IMR-90 (cell line): ENCODE data around the gene NOS3. TPM values are rescaled to one million over a fixed set of nuclear protein-coding genes. Genes with fewer than 3 reads are reported as not detected.

Experiments used
- ATAC-seq: fragments of 200-7000 bp; cut with Tn5 transposase; 2 replicates; pipeline ENCODE4 v1.9.1; 2020; ENCODE audit warnings: low read depth, mild to moderate bottlenecking, moderate library complexity
- BruUV-seq: library from RNA; stranded (reverse); fragments of 400-500 nt; replicated peaks from 2 replicates; lab custom pipeline; 2021; lab: Mats Ljungman, UMichigan
- CTCF ChIA-PET: fragments of 300-600 bp; formaldehyde crosslinking; extraction: SDS; loops from one replicate; lab custom pipeline; 2021; ENCODE audit warnings: antibody characterized with exemption; lab: Yijun Ruan, JAX
- POLR2A ChIA-PET: fragments of 300-600 bp; sonication (Branson Sonifier 250); formaldehyde crosslinking; loops from one replicate; lab custom pipeline; 2022; ENCODE audit warnings: antibody characterized with exemption; ENCODE audit not compliant: unreplicated experiment; lab: Charles Lee
- DNase-seq: peaks from one replicate; pipeline ENCODE4 v3.0.0; 2013
- H2AFZ ChIP-seq: replicated peaks from 2 replicates; pipeline ENCODE3; 2013; ENCODE audit warnings: low read length, mild to moderate bottlenecking; ENCODE audit not compliant: poor library complexity
- H2AK5ac ChIP-seq: 2 replicates; pipeline ENCODE4 v1.6.1; 2013; ENCODE audit warnings: low read depth, low read length, inconsistent platforms
- H2AK9ac ChIP-seq: replicated peaks from 2 replicates; pipeline ENCODE3; 2013; ENCODE audit warnings: mild to moderate bottlenecking, low read depth, low read length, moderate library complexity; ENCODE audit not compliant: poor library complexity
- H2BK120ac ChIP-seq: 2 replicates; pipeline ENCODE4 v1.6.1; 2013; ENCODE audit warnings: low read depth, low read length, inconsistent platforms
- H2BK15ac ChIP-seq: 3 replicates; pipeline ENCODE4 v1.6.1; 2013; ENCODE audit warnings: low read depth, low read length, inconsistent platforms
- H2BK20ac ChIP-seq: 2 replicates; pipeline ENCODE4 v1.6.1; 2013; ENCODE audit warnings: low read depth, mild to moderate bottlenecking, inconsistent platforms, low read length, moderate library complexity
- H2BK5ac ChIP-seq: 2 replicates; pipeline ENCODE4 v1.6.1; 2013; ENCODE audit warnings: mild to moderate bottlenecking, low read depth, low read length, inconsistent platforms; ENCODE audit not compliant: poor library complexity, severe bottlenecking
- H3K14ac ChIP-seq: replicated peaks from 2 replicates; pipeline ENCODE4 v1.6.1; 2013; ENCODE audit warnings: low read depth, low read length, inconsistent platforms
- H3K18ac ChIP-seq: 2 replicates; pipeline ENCODE4 v1.6.1; 2013; ENCODE audit warnings: low read depth, low read length, control low read depth
- H3K23ac ChIP-seq: 2 replicates; pipeline ENCODE4 v1.6.1; 2013; ENCODE audit warnings: low read depth, low read length, inconsistent platforms
- H3K27ac ChIP-seq: 2 replicates; pipeline ENCODE4 v1.5.1; 2013; ENCODE audit warnings: mild to moderate bottlenecking, control low read depth, low read length; ENCODE audit not compliant: insufficient read depth
- H3K27me3 ChIP-seq: 2 replicates; pipeline ENCODE4 v1.6.1; 2013; ENCODE audit warnings: low read length; ENCODE audit not compliant: control insufficient read depth, insufficient read depth
- H3K36me3 ChIP-seq: 2 replicates; pipeline ENCODE4 v1.6.1; 2013; ENCODE audit warnings: low read length, mixed read lengths; ENCODE audit not compliant: control insufficient read depth, insufficient read depth
- H3K4ac ChIP-seq: 2 replicates; pipeline ENCODE4 v1.6.1; 2013; ENCODE audit warnings: low read depth, low read length, inconsistent platforms
- H3K4me1 ChIP-seq: 2 replicates; pipeline ENCODE4 v1.6.1; 2013; ENCODE audit warnings: low read length, mixed read lengths; ENCODE audit not compliant: control insufficient read depth, insufficient read depth
- H3K4me2 ChIP-seq: 2 replicates; pipeline ENCODE4 v1.6.1; 2013; ENCODE audit warnings: low read depth, mild to moderate bottlenecking, control low read depth, low read length, moderate library complexity
- H3K4me3 ChIP-seq: 2 replicates; pipeline ENCODE4 v1.5.1; 2013; ENCODE audit warnings: low read depth, mild to moderate bottlenecking, control low read depth, low read length, moderate library complexity; ENCODE audit not compliant: insufficient read depth
- H3K56ac ChIP-seq: 2 replicates; pipeline ENCODE4 v1.6.1; 2013; ENCODE audit warnings: low read length, inconsistent platforms; ENCODE audit not compliant: insufficient read depth; ENCODE audit errors: extremely low read depth
- H3K79me1 ChIP-seq, 2 experiments: 2 replicates each; pipeline ENCODE4 v1.6.1; 2013; ENCODE audit warnings: low read length in 2 of 2, inconsistent platforms in 1 of 2, low read depth in 1 of 2
- H3K9ac ChIP-seq: 2 replicates; pipeline ENCODE4 v1.6.1; 2013; ENCODE audit warnings: low read depth, low read length, control low read depth
- H3K9me1 ChIP-seq: 2 replicates; pipeline ENCODE4 v1.6.1; 2013; ENCODE audit warnings: low read length, inconsistent platforms; ENCODE audit not compliant: insufficient read depth
- H3K9me3 ChIP-seq: 2 replicates; pipeline ENCODE4 v1.6.1; 2013; ENCODE audit warnings: low read length; ENCODE audit not compliant: control insufficient read depth, insufficient read depth
- H4K20me1 ChIP-seq: 2 replicates; pipeline ENCODE4 v1.6.1; 2013; ENCODE audit warnings: low read length, inconsistent platforms; ENCODE audit not compliant: insufficient read depth
- H4K5ac ChIP-seq: 2 replicates; pipeline ENCODE4 v1.6.1; 2013; ENCODE audit warnings: mild to moderate bottlenecking, low read depth, low read length, control low read depth
- H4K8ac ChIP-seq, 2 experiments: 2 replicates each; pipeline ENCODE4 v1.6.1; 2013; ENCODE audit warnings: low read depth in 2 of 2, low read length in 2 of 2, control low read depth in 1 of 2, inconsistent platforms in 1 of 2
- H4K91ac ChIP-seq: 2 replicates; pipeline ENCODE4 v1.6.1; 2013; ENCODE audit warnings: low read depth, low read length, inconsistent platforms; ENCODE audit not compliant: insufficient read depth
- CHD1 ChIP-seq: IDR thresholded peaks from 2 replicates; pipeline ENCODE4 v1.6.1; 2012; ENCODE audit warnings: low read depth, low read length, improper control_type of control experiment
- MAFK ChIP-seq: IDR thresholded peaks from 2 replicates; pipeline ENCODE4 v1.6.1; 2012; ENCODE audit warnings: low read depth, low read length, improper control_type of control experiment
- MXI1 ChIP-seq: IDR thresholded peaks from 2 replicates; pipeline ENCODE4 v1.6.1; 2012; ENCODE audit warnings: low read depth, mild to moderate bottlenecking, low read length, moderate library complexity, borderline replicate concordance
- RCOR1 ChIP-seq: IDR thresholded peaks from 2 replicates; pipeline ENCODE4 v1.6.1; 2012; ENCODE audit warnings: mild to moderate bottlenecking, low read length, improper control_type of control experiment; ENCODE audit not compliant: insufficient replicate concordance
- SMC3 ChIP-seq: fragments of 150-350 bp; IDR thresholded peaks from 2 replicates; pipeline ENCODE4 v1.6.1; 2016; ENCODE audit warnings: low read depth, mild to moderate bottlenecking, antibody characterized with exemption, low read length, moderate library complexity
- WGBS, 2 experiments: methylation state at CpG; one replicate each; pipeline versions ENCODE4 v1.1.5 to v1.1.7; 2013; ENCODE audit warnings: missing lambda C conversion rate in 2 of 2; ENCODE audit not compliant: insufficient read length in 1 of 2; ENCODE audit errors: extremely low coverage in 2 of 2; 5-methylcytosine and 5-hydroxymethylcytosine counted together
- dilution Hi-C: fragments of 300-500 bp; cut with HindIII; formaldehyde crosslinking; loops from one replicate; pipeline ENCODE4 v1.14.3; 2018; ENCODE audit warnings: low sequenced_read_pairs; ENCODE audit not compliant: unreplicated experiment
- in situ Hi-C: fragments of 300-500 bp; cut with MboI; formaldehyde crosslinking; loops from 3 replicates; pipeline ENCODE4 v1.14.3; 2019; ENCODE audit warnings: low sequenced_read_pairs, inconsistent platforms, mixed read lengths
- intact Hi-C: fragments of 100-400 bp; cut with micrococcal nuclease; formaldehyde crosslinking; loops from 2 replicates; pipeline ENCODE4 v1.10.0; 2022
- polyA plus RNA-seq, 3 experiments: library from polyadenylated mRNA; depleted of rRNA; stranded (reverse); fragments of >200 nt; gene quantifications; 2 replicates each; pipeline ENCODE4 v1.2.3, GENCODE V29; 2012; ENCODE audit warnings: low replicate concordance in 1 of 3
- total RNA-seq: library from RNA; depleted of rRNA; stranded (reverse); fragments of >200 nt; gene quantifications from 2 replicates; pipeline ENCODE4 v1.2.3, GENCODE V29; 2012

NOS3 gene
- total and polyA plus RNA-seq, 2 of the 4 experiments (the other 2 are of a cell fraction) = 0.72 to 2.0 TPM

GRCh38 chr7:150968734-150969372 is 22.0 kb upstream of the NOS3 start:
- TF ChIP-seq RCOR1 (no peak), SMC3 (no peak), MAFK (no peak), CHD1 (no peak), MXI1 (no peak)
- no peak overlapping the region for H3K14ac ChIP-seq
- in situ Hi-C loops = no loop called here
- no peaks in the 10 kb centered on the region for H3K79me1 ChIP-seq
- ATAC-seq (no peak), DNase-seq (no peak)
- no peak overlapping the region for H3K23ac ChIP-seq
- ChIA-PET CTCF (no interaction called here), POLR2A (no interaction called here)
- H2BK5ac ChIP-seq = no peak overlapping the region
- H3K18ac ChIP-seq = no peak overlapping the region
- no peak overlapping the region for H2BK120ac ChIP-seq
- no peak overlapping the region for H2BK20ac ChIP-seq
- H4K20me1 ChIP-seq = no peaks in the 10 kb centered on the region; the same call in 1 of the 2 replicates
- H4K91ac ChIP-seq = no peak overlapping the region
- H3K9me1 ChIP-seq = no peaks in the 10 kb centered on the region
- no peak overlapping the region for H3K4ac ChIP-seq
- intact Hi-C loops = no loop called here
- no TSS peak for BruUV-seq
- peaks cover 24% of the 10 kb centered on the region for H3K27me3 ChIP-seq
- no peaks in the 10 kb centered on the region; the same call in 1 of the 2 replicates for H3K36me3 ChIP-seq
- WGBS, 2 experiments = 53% methylated on average over 8 of the region's 16 CpGs; no CpG with 5 or more reads in 1 of the 2 experiments
- no peak overlapping the region for H3K9ac ChIP-seq
- no peak overlapping the region for H3K4me3 ChIP-seq
- no peak overlapping the region for H2AK5ac ChIP-seq
- H3K9me3 ChIP-seq = no peaks in the 10 kb centered on the region
- H3K56ac ChIP-seq = no peak overlapping the region
- H2AK9ac ChIP-seq = no peak overlapping the region
- H3K4me1 ChIP-seq = peaks cover 14% of the 10 kb centered on the region; the same call in 1 of the 2 replicates
- dilution Hi-C loops = no loop called here
- no peak overlapping the region for H4K5ac ChIP-seq
- H2BK15ac ChIP-seq = no peak overlapping the region
- H2AFZ ChIP-seq = no peak overlapping the region
- H4K8ac ChIP-seq = no peak overlapping the region
- no peak overlapping the region for H3K4me2 ChIP-seq
- H3K27ac ChIP-seq = no peak overlapping the region
